Fibroblast of lung (primary cell): ENCODE measurements around the gene ZNF189.

Experiments used
- EZH2 ChIP-seq: IDR thresholded peaks from 2 replicates; pipeline ENCODE4 v1.5.1; 2012; ENCODE audit warnings: low read length, control low read depth, mild to moderate bottlenecking; ENCODE audit errors: missing control alignments
- TF ChIP-seq, protein P1 (sequence below), 2 donors: IDR thresholded peaks in 1 of 2; conservative IDR thresholded peaks in 1 of 2; 1 replicate in 1 of 2; 2 replicates in 1 of 2; pipeline ENCODE4 v1.5.1; 2011 to 2012; ENCODE audit warnings: low read length in 2 of 2, control low read depth in 1 of 2, inconsistent platforms in 1 of 2, low read depth in 1 of 2, mild to moderate bottlenecking in 1 of 2

DNA sequence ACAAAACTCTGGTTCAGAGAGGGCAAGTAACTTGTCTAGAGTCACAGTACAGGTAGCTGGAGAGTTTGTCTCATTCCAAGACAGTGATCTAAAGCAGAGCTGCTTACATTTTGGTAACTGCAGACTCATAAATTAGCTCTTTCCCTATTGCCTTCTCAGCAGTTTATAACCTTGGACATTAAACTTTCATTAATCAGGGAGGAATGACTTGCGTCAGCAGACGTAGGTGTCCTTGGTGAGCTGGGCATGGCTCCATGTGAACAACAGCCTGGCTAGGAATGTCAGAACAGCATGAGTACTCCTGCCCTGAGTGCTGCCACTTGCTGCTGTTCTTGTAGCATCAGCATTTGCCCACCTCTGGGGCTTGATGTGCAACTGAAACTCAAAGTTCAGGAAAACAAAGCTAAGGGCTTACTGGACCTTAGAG lies 39.2 kb downstream of the ZNF189 start:
- TF ChIP-seq, protein P1, sequence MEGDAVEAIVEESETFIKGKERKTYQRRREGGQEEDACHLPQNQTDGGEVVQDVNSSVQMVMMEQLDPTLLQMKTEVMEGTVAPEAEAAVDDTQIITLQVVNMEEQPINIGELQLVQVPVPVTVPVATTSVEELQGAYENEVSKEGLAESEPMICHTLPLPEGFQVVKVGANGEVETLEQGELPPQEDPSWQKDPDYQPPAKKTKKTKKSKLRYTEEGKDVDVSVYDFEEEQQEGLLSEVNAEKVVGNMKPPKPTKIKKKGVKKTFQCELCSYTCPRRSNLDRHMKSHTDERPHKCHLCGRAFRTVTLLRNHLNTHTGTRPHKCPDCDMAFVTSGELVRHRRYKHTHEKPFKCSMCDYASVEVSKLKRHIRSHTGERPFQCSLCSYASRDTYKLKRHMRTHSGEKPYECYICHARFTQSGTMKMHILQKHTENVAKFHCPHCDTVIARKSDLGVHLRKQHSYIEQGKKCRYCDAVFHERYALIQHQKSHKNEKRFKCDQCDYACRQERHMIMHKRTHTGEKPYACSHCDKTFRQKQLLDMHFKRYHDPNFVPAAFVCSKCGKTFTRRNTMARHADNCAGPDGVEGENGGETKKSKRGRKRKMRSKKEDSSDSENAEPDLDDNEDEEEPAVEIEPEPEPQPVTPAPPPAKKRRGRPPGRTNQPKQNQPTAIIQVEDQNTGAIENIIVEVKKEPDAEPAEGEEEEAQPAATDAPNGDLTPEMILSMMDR (conservative IDR thresholded peaks at IDR 0.05 in 1 of 2, IDR thresholded peaks at IDR 0.05 in 1 of 2; ENCODE audit: low read depth in 1 of 2, low read length in 2 of 2): no peak
- no peak for TF ChIP-seq EZH2
